Ecto neural progenitor cell (in vitro differentiated cells): ENCODE results near the gene FOSB.

Experiments
- DNase-seq: peaks from one replicate; pipeline ENCODE4 v3.0.0-alpha.2; 2018; ENCODE audit warnings: low spot score

The FOSB gene

DNA sequence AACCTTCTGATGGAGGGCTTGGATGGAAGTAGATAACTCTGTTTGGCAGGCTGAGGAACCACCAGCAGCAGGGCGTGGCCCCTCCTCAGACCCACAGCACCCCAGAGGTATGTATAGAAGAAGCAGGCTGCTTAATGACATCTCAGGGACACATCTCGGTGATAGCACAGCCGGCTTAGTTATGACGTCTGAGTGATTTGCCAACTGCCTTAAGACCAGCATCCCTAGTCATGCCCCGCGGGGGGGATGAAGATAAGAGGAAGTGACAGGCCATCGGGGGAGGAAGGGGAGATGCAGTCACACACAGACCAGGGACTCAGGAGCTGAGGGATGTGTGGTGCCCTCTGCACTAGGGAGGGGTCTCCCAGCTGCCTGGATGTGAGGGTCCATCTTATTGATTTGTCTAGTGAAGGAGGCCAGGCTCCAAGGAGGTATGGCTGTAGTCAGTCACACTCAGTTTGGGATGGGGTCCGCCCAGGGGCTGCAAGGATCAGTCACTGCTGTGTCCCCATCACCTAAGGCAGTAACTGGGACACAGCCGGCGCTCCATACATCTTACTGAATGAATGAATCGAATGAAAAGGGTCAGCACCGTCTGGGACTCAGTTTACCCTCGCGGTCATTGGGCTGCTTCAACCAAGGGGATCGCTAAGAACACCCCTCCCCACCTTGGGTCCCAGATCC lies 24.9 kb upstream of the FOSB start:
- DNase-seq: peak; percentile 67

DNA sequence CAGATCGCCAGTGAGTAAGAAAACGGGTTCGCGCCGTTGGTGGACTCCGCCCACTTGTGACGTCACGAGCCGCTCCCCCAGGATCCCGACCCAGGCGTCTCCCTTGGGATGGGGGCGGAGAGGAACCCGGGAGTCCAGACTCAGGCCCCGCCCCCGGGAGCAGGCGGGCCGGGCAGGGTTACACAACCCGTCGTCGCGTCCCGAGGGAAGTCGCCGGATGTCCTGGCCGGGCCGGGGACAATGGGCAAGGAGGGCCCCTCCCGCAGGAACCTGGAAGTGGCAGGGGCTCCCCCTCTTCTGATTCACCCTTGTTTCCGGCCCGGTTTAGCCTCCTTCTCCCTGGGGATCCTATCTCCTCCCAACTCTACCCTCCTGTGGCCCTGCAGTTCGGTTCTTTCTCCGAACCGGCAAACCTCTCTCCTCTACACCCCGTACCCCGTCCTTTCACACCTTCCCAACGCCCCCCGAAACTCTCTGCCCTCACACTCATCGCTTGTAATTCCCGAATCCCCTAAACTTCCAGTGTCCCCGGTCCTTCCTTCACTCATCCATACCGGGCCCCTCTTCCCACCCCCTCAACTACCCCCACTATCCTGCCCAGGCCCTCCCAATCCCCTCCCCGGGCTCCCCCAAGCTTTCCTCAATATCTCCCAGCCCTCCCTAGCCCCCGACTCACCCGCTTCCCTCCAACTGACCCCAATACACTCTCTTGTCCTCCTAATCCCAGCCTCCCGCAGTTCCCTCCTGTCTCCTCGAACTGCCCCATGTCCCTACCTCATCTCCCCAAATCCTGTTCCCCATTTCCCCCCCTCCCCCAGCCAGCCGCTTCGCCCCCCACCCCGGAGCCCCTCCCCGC lies 24.1 kb upstream of the FOSB start:
- DNase-seq: peak; percentile 94

DNA sequence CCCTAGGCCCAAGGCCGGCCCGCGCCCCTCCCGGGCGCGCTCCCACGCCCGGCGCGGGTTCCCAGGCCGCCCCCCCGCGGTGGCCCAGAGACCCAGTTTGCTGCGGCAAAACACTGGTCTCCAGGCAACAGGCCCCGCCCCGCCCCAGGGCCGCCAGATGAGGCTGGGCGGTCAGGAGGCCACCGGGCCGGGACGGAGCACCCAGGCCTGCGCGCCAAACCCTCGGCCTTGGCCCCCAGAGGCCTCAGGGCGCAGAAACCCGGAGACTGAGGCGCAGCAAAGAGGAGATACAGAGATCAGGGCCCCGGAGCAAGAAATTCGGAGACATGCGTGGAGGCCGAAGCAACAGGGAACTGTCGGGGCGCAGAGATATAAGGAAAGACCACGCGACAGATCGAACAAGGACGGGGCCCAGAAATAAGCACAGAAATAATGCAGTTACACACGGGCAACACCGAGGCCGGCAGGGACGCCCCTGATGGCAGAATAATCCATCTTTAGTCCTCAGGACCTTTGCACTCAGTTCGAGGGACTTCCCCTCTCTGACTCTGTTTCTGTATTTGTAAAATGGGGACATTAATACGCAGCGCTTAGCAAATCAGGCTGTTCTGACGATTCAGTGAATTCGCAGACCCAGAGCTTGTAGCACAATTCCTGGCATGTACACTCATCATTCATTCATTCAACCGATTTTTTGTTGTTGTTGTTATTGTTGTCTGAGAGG lies 23.3 kb upstream of the FOSB start:
- peak; percentile 96 for DNase-seq

DNA sequence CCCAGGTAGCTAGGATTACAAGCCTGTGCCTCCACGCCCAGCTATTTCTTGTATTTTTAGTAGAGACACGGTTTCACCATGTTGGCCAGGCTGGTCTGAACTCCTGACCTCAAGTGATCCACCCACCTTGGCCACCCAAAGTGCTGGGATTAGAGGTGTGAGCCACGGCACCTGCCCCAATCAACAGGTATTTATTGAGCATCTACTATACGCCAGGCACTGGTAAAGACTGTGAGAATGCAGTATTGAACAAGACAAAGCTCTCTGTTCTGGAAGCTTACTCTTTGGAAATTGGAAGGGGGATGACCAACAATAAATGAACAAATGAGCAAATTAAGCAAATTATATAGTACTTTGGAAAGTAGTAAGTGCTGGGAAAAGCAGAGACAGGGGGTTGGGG lies 22.7 kb upstream of the FOSB start:
- DNase-seq: no peak

DNA sequence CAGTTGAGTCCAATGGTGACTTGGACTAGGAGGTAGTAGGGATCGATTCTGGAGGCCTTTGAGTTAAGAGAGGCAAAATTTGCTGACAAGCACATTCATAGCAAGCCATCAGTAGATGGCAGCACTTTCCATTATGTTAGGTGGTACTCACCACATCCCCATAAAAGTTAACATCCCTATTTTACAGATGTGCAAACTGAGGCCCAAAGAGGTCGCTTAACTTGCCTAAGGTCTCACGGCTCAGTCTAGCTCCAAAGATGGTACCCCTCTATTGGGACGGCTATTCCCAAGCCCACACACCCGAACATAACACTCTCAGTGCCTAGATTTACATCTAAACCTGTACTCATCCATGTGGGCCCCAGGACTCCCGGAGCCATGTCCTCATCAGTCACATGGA lies 21.5 kb upstream of the FOSB start:
- no peak for DNase-seq

DNA sequence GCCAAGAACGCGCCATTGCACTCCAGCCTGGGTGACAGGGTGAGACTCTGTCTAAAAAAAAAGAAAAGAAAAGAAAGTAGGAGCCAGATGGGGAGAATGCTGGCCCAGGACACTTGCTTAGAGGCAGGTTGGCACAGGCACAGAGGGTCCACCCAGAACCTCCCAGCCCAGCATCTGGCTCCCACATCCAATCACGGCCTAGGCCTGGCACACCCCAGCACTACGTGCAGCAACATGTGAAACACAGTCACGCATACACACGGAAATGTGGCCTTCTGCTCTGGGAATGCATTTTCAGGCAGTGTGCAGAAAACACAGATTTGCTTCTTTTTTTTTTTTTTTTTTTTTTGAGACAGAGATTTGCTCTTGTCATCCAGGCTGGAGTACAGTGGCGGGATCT lies 20.9 kb upstream of the FOSB start:
- no peak for DNase-seq

DNA sequence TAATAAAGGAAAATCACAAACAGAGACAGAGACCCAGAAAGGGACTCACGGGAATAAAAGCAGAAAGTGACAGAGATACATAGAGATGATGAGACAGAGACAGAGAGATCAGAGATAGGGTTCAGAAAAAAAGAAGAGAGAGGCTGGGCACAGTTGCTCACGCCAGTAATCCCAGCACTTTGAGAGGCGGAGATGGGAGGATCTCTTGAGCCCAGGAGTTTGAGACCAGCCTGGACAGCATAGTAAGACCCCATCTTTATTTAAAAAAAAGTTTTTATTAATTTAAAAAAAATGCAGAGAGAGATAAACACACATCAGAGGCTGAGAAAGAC lies 19.4 kb upstream of the FOSB start:
- DNase-seq: no peak

DNA sequence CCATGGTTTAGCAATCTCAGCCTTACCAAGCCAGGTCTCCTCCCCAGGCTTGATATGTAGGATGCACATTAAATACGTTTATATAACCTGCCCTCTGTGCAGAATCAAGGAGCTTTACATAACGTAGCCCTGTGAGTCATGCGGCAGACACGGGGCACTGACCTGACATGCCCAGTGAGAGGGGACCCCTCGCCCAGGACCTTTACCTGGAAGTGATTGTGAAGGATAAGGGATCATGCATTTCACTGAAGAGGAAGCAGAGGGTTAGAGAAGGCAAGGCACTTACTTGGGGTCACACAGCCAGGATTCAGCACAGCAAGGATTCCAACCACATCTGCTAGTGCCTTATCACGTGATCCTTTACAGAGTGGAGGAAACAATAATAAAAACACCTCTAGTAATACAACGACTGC lies 18.9 kb upstream of the FOSB start:
- DNase-seq: no peak

DNA sequence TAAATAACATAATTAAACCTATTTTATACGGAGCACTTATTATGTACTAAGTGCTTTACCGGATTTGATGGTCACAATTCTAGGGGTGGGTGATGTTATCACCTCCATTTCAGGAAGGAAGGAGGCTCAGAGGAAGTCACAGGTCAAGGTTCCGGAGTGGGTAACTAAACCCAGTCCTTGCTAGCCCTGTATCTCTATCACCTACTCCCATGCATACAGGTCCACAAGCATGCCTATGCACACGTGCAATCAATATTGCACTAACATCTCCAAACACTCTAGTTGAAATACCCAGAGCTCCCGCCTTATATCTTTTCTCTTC lies 17.8 kb upstream of the FOSB start:
- no peak for DNase-seq

DNA sequence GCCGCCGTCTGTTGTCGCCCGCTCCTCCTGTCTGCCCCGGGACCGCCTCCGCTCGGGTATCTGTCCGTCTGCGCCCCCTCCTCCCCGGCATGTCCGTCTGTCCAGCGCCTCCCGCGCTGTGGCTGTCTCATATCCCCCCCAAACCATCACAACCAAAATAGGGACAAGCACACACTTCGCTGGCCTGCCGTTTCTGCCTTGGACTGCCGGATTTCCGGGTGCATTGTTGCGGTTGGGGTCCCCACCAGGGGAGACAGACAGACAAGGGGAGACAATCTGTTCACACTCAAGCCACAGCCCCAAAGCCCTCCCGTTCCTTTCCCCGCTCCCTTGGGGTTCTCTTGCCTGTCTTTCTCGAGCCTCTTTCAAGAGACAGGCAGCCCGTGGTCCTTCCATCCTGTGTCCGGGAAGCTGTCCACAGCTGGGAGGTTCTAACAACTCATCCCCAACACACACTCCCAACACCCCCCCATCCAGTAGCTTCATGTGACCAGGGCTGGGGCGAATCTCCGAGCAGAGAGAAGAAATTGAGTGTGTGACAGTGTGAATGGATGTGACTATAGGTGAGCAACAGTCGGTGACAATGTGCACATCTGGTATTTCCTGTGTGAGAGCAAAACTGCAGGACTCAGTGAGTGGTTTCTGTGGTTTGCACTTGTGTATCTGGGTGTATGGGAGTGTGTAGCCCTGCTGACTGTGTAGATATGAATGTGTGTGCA lies 16.5 kb upstream of the FOSB start:
- no peak for DNase-seq

DNA sequence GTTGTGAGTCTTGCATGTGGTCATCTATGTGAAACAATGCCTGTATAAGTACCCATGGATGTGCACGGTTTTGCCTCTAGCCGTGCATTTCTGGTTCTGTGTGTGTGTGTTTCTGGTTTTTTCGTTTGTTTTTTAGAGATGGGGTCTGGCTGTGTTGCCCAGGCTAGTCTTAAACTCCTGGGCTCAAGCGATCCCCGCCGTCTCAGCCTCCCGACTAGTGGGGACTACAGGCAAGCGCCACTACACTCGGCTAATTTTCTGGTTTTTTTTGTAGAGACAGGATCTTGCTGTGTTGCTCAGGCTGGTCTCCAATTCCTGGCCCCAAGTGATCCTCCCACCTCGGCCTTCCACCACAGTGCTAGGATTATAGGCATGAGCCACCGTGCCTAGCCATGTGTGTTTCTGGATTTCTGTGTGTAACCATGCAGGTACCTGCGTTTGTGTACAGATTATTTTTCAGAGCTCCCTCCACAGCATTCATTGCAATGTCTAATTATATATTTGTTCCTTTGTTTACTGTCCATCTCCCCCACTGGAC lies 15.9 kb upstream of the FOSB start:
- DNase-seq: no peak

DNA sequence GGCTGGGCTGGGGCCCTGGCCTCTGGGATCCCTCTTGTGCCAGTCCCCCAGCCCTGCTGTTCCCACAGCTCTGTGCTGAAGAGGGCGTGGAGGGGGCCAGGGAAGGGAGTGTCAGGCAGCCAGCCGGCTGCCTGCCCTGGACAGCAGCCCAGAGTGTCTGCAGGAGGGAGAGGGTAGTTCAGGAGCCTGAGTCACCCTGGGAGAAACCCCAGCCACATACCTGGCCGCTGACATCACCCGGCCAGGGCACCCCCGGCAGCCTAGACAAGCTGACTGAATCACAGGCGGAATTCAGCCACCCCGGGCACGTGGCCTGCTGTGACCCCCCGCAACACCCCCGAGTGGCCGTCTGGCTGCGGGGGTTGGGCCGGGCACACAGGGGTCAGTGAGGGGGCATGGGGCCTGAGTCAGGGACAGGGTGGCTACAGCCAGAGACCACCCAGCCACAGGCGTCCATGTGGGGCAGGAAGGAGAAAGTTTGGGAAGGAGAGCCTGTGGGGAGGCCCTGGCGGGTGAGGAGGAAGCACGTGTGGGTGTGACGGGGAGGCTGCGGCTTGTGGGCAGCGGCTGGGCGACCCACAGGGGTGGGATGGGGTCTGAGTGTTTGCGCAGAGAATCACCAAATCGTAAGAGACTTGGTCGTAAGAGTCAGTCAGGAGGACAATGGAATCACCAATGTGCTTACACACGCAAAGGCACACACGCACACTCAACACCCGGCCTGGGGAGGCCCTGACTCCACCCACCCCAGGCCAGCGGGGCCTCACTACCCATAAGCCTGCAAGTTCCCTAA lies 11.9 kb upstream of the FOSB start:
- peak; percentile 77 for DNase-seq

DNA sequence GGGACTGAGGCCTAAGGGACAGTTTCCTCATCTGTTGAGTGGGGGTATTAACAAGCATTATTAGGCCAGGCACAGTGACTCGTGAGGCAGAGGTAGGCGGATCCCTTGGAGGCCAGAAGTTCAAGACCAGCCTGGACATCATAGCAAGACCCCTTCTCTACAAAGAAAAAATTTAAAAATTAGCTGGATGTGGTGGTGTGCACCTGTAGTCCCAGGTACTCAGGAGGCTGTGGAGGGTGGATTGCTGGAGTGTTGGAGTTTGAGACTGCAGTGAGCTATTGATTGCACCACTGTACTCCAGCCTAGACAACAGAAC lies 11.3 kb upstream of the FOSB start:
- DNase-seq: no peak

DNA sequence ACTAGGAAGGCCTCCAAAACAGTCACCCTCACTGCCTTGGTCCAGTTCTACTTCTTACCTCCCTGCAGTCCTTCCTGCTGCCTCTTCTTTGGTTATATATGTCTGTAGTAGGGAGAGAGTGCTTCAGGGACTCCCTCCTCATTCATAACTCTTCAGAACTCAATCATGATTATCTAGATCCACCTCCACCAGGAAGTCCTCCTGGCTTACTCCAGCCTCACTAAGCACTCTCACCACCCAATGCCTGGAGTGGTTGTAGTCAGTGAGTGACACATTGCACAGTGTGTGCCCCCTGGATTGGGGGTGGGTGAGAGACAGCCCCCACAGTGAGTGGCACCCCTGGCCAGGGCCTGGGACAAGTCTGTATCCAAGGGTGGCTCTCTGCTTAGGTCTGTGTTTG lies 10.0 kb upstream of the FOSB start:
- no peak for DNase-seq

DNA sequence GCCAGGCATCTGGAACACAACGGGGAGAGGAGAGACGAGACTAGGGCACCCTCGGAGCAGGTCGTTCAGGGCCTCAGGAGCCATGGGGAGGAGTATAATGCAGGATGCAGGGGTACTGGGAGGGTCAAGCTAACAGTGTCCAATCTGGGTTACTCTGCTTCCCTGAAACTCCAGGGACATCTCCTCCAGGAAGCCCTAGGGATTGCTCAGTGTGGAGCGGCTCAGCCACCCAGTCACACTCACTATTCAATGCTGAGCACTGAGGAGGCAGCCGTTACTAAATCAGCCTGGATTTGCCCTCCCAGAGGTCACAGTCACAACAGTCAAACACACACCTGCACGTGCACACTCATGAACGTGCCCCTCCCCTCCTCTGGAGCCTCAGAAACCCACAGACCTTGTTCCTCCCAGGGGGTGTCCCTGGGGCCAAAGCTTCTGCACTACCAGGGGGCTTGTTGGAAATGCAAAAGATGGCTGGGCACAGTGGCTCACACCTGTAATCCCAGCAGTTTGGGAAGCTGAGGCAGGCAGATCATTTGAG lies 6.9 kb upstream of the FOSB start:
- no peak for DNase-seq

DNA sequence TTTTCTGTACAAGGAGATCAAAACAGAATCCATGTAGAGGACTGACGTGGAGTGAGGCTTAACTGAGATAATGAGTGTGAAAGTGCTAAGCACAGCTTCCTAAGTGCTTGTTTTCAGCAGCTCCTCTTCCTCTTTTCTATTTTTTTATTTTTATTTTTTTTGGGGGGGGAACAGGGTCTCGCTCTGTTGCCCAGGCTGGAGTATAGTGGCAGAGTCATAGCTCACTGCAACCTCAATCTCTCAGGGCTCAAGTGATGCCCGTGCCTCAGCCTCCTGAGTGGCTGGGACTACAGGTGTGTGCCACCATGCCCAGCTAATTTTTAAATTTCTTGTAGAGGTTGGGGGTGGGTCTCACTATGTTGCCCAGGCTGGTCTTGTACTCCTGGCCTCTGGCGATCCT lies 5.6 kb upstream of the FOSB start:
- no peak for DNase-seq

DNA sequence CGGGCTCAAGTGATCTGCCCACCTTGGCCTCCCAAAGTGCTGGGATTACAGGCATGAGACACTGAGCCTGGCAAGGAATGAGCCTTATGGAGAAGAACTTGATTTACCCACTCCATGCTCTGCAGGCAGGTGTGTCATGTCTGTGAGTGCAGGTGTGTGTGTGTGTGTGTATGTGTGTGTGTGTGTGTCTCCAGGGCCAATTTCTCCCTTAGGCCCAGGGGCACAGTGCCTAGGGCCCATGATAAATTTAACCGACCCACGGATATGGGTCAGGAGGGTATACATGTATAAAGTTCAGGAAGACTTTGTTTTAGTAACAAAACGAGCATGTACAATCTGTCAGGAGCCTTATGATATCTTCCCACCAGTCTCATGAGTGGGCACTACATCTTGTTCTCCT lies 4.6 kb upstream of the FOSB start:
- DNase-seq: no peak

DNA sequence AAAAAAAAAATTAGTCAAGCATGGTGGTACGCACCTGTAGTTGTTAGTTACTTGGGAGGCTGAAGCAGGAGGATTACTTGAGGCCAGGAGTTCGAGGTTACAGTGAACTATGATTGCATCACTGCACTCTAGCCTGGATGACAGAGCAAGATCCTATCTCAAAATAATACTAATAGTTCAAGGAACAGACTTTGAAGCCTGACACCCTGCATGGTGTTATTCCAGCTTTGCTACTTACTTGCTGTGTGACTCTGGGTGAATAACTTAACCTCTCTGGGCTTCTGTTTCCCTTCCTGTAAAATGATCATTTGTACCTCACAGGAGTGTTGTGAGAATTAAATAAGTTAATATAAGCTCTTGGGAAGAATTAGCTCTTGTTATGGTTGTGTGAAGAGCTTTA lies 3.5 kb upstream of the FOSB start:
- no peak for DNase-seq

DNA sequence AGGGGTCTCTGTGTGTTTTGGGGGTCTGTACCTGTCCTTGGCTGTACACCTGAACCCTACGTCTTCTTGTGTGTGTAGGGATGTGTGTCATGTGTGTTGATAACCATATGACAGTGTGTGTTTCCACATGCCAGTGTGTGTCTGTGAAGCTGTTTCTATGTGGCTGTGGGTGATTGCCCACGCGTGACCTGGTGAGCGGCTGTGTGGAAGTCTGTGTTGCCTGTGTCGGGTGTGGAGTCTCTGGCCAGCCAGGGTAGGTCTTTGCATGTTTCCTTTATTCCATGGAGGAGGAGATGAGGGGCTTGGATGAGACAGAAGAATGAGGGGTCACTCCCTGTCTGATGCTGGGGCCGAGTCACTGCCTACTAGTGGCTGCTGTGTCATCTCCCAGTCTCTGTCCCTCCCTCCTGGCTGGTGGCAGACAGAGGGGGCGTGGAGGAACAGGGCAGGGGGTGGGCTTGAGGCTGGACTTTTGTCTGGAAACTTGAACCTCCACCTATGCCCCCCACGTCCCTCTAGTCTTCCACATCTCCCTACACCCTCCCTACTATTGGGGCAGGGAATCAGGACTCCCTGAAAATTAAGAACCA lies 2.8 kb upstream of the FOSB start:
- no peak for DNase-seq

DNA sequence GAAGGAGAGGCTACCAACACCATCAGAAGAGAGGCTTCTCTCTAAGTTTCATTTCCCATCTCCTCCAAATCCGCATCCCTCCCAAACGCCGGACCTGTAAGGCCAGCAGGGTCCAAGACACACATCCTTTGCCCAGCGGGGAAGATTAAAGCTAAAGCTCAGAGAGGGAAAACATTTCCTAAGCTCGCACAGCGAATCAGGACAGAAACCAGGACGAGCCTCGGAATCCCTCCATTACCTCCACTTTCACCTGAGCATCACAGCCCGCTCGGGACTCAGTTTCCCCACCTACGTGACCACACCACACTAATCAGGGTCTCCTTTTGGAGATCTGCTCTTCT lies 711 bp upstream of the FOSB start:
- DNase-seq: no peak

DNA sequence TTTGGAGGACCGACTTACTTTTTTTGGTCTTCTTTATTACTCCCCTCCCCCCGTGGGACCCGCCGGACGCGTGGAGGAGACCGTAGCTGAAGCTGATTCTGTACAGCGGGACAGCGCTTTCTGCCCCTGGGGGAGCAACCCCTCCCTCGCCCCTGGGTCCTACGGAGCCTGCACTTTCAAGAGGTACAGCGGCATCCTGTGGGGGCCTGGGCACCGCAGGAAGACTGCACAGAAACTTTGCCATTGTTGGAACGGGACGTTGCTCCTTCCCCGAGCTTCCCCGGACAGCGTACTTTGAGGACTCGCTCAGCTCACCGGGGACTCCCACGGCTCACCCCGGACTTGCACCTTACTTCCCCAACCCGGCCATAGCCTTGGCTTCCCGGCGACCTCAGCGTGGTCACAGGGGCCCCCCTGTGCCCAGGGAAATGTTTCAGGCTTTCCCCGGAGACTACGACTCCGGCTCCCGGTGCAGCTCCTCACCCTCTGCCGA lies 409 bp downstream of the FOSB start:
- DNase-seq: peak; percentile 66
